Stimulated activated CD8-positive, alpha-beta memory T cell treated with anti-CD3 and anti-CD28 coated beads, Interleukin-12 subunit alpha, Interleukin-12 subunit beta, amount 100 ng/mL, for 4 hours (primary cell): ENCODE data around the gene OR5AU1.
A peak's percentile ranks its signal among the peaks of the same experiment; 100 is the strongest.

Source experiments
- DNase-seq: peaks from one replicate; pipeline ENCODE4 v3.0.0-alpha.2; 2020; ENCODE audit warnings: low read depth

Gene OR5AU1

DNA sequence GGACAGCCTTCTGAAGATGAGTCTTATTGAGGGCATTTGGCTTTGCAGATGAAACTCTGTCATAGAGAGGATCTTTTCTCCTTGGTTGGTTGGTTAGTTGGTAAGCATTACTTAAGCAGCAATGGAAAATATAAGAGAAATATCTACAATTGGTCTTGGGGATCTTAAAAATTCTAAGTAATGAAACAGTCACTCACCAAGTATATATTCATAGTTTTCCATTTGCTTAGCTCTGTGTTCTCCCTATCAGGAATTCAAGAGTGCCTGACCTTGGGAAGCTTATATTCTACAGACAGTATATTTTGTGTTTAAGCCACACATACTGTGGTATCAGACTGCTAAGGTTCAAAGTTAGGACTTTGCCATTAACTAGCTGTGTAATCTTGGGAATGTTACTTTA is at the start of gene OR5AU1:
OR5AU1 (minus strand) TSS at position 101 of the 400 bp plus-strand sequence. CDS start 191 bp downstream, outside the sequence.
- DNase-seq: no peak

DNA sequence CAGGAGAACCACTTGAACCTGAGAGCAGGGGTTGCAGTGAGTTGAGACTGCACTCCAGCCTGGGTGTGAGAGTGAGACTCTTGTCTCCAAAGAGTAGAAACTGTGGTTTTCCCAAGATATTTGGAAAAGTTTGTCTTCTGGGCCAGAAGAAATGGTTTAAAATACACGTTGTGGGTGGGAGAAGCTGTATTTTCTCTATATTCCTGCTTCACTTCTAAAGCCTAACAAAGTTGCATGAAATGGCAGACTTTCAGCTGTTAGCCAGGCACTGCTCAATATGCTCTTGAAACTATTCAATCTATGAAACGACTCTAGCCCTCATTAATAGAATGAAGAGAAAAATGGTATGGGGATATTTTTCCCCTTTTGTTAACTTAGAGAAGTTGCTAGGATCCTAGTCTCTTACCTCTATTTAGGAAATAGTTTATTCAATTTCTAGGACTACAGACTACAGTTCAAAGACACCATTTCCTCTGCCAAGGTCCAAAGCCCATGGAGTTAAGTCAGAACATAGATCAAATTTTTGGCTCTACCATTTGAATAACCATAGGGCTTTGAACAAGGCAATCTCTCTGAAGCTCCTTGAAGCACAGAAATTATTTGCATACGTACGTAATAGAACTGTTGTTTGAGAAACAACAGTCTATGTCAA is 49.3 kb upstream of the OR5AU1 start:
- no peak for DNase-seq

- DNase-seq: no peak
Observed at GRCh38 chr14:21204167-21205025, 48.5 kb upstream of the OR5AU1 start.

GRCh38 chr14:21203470-21204166 is 47.8 kb upstream of the OR5AU1 start:
- DNase-seq: no peak

GRCh38 chr14:21202463-21203358 is 46.8 kb upstream of the OR5AU1 start:
- no peak for DNase-seq

GRCh38 chr14:21201732-21202462 is 46.0 kb upstream of the OR5AU1 start:
- no peak for DNase-seq

- DNase-seq: no peak
Observed at GRCh38 chr14:21200752-21201461, 45.0 kb upstream of the OR5AU1 start.

- DNase-seq: no peak
Observed at GRCh38 chr14:21199611-21200560, 44.0 kb upstream of the OR5AU1 start.

- DNase-seq: no peak
Observed at GRCh38 chr14:21197418-21198205, 41.7 kb upstream of the OR5AU1 start.

DNA sequence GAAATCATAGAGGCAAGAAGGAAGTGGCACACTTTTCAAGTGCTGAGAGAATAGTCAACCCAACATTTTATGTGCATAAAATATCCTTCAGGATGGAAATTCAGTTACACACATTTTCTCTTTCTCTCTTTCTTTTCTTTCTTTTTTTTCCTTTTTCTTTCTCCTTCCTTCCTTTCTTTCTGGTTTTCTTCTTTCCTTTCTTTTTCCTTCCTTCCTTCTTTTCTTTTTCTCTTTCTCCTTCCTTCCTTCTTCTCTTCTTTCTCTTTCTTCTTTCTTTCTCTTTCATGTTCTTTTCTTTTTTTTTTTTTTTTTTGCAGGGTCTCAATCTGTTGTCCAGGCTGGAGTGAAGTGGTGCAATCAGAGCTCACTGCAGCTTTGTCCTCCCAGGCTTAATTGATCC is 38.7 kb upstream of the OR5AU1 start:
- DNase-seq: no peak

DNA sequence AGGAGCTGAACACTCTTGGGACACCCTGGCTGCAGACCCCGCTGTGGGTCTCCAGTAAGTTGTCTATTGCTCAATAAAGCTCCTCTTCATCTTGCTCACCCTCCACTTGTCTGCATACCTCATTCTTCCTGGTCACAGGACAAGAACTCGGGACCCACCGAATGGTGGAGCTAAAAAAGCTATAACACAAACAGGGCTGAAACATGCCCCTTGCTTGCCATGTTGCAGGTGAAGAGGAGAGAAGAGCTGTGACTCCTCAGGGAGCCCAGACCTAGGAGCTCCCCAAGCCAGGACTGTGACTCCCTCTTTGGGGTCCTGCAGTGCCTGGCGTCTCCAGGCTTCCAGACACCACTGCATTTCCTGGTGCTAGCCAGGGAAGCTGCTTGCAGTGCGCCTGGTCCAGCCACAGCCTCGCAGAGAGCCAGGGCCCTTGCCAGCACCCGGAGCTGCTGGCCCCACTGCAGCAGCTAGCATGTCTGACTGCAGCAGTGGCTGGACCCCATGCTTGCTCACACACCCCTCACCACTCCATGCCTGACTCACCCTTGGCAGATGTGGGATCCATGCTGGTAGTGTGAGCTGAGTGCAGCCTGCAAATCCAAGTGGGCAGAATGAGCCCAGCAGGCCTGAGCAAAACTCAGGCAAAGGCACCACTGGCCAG is 37.1 kb upstream of the OR5AU1 start:
- no peak for DNase-seq

DNA sequence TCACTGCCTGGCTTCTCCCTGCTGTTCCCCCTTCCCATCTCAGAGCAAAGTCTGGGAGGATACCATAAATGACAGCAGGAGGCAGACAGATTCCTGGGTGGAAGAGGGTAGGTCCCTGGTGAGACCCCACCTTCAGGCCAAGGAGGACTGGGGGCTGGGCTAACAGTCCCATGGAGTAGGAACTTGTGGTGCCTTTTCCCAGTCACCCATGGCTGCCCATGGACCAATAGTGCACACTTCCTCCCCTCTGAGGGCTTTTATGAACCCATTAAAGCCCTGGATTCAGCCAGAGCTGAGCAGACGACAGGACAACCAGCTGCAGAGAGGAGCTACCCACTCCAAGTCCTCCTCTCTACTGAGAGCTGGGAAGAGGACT is 36.6 kb upstream of the OR5AU1 start:
- DNase-seq: no peak

DNA sequence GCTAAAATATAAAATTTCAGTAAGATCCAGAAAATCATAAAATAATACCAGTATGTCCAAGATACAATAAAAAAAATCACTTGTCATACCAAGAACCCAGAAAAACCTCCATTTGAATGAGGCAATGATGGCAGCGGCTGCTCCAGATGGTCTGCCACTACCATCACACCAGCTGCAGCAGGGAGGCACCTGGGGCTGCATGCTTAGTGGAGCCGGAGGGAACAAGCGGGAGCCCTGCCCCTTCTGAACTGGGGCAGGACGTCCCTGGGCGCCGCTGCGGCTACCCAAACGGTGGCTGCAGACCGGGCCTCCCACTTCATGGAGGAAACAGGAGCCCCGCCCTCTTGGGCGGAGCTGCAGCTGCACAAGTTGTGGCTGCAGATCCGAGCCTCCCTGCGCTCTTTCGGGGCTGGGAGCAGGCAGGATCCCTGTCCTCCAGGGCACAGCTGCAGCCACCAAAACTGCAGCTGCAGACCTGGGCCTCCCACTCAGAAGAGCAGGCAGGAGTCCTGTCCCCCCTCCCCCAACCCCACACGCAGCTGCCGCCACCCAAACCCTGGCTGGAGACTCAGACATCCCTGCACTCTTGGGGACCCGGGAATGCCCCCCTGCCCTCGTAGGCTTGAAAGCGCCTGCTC is 36.1 kb upstream of the OR5AU1 start:
- DNase-seq: peak; percentile 35

- DNase-seq: no peak
Observed at GRCh38 chr14:21191261-21191808, 35.5 kb upstream of the OR5AU1 start.

- no peak for DNase-seq
Observed at GRCh38 chr14:21185491-21185890, 29.6 kb upstream of the OR5AU1 start.

DNA sequence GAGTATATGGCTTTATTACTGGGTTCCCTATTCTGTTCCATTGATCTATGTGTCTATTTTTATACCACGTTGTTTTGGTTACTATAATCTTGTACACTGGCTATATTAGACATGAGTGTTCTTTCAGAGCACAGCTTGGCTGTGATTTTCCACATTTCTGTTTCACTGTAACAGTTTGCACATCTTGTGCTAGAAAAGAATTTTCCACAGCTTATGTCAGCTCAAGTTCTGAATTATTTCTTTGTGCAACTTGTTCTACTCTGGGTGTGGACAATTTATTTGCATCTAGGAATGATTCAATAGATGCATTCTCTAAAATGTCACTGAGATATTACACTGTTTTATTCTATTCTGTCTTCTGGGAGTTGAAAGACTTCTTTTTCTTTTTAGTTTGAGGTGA is 28.4 kb upstream of the OR5AU1 start:
- DNase-seq: no peak

GRCh38 chr14:21182166-21182565 is 26.3 kb upstream of the OR5AU1 start:
- no peak for DNase-seq
